Loucy (cell line): ENCODE data around the gene SLF2.
"Not testable (repeated sequence)": the region's sequence is repeated elsewhere in the genome, so short reads cannot be mapped to it uniquely, and the experiment has no call there.

Source experiments
- H2AFZ ChIP-seq: fragments of 200-600 bp; sonication (generic); 2 replicates; pipeline ENCODE4 v1.6.0; 2016; ENCODE audit warnings: antibody characterized with exemption, mild to moderate bottlenecking, low read length, moderate library complexity
- H3F3A ChIP-seq: fragments of 200-600 bp; 2 replicates; pipeline ENCODE4 v1.6.0; 2016; ENCODE audit warnings: antibody characterized with exemption, low read depth, mild to moderate bottlenecking
- H3K27me3 ChIP-seq: fragments of 200-600 bp; sonication (generic); 2 replicates; pipeline ENCODE4 v1.6.1; 2014; ENCODE audit warnings: low read length, mild to moderate bottlenecking; ENCODE audit not compliant: insufficient read depth, poor library complexity, severe bottlenecking
- H3K36me3 ChIP-seq: fragments of 200-600 bp; sonication (generic); 2 replicates; pipeline ENCODE4 v1.6.1; 2016; ENCODE audit warnings: low read length; ENCODE audit not compliant: insufficient read depth
- H3K4me1 ChIP-seq: fragments of 200-600 bp; sonication (generic); 2 replicates; pipeline ENCODE4 v1.5.1; 2014; ENCODE audit warnings: low read length, mild to moderate bottlenecking; ENCODE audit not compliant: insufficient read depth, poor library complexity, severe bottlenecking
- H3K4me2 ChIP-seq: fragments of 200-600 bp; sonication (generic); 2 replicates; pipeline ENCODE4 v1.6.0; 2014; ENCODE audit warnings: antibody characterized with exemption, low read length, low read depth, mild to moderate bottlenecking; ENCODE audit not compliant: poor library complexity, severe bottlenecking
- H3K4me3 ChIP-seq: fragments of 200-600 bp; sonication (generic); 2 replicates; pipeline ENCODE4 v1.5.1; 2014; ENCODE audit warnings: low read length, mild to moderate bottlenecking, mixed read lengths; ENCODE audit not compliant: poor library complexity, severe bottlenecking
- H3K79me2 ChIP-seq: fragments of 200-600 bp; sonication (generic); 2 replicates; pipeline ENCODE4 v1.6.1; 2014; ENCODE audit warnings: low read length; ENCODE audit not compliant: insufficient read depth
- H3K9ac ChIP-seq: fragments of 200-600 bp; sonication (generic); 2 replicates; pipeline ENCODE4 v1.6.0; 2014; ENCODE audit warnings: mild to moderate bottlenecking, low read depth, low read length, moderate library complexity; ENCODE audit not compliant: poor library complexity, severe bottlenecking
- H3K9me2 ChIP-seq: fragments of 200-600 bp; sonication (generic); replicated peaks from 2 replicates; pipeline ENCODE4 v1.6.1; 2016; ENCODE audit warnings: low read depth, low read length, mixed read lengths
- H3K9me3 ChIP-seq: fragments of 200-600 bp; sonication (generic); 2 replicates; pipeline ENCODE4 v1.6.1; 2014; ENCODE audit warnings: mild to moderate bottlenecking, antibody characterized with exemption, low read length, low read depth; ENCODE audit not compliant: insufficient read depth
- H4K20me1 ChIP-seq: fragments of 200-600 bp; sonication (generic); 2 replicates; pipeline ENCODE4 v1.6.0; 2014; ENCODE audit warnings: antibody characterized with exemption, low read length, mild to moderate bottlenecking; ENCODE audit not compliant: insufficient read depth, poor library complexity, severe bottlenecking
- CTCF ChIP-seq: fragments of 200-600 bp; sonication (generic); conservative IDR thresholded peaks from 2 replicates; pipeline ENCODE4 v1.5.1; 2014; ENCODE audit warnings: mild to moderate bottlenecking, antibody characterized with exemption, low read length
- EZH2phosphoT487 ChIP-seq: fragments of 200-600 bp; IDR thresholded peaks from 2 replicates; pipeline ENCODE4 v1.6.1; 2018; ENCODE audit warnings: antibody characterized with exemption, mild to moderate bottlenecking, moderate library complexity, borderline replicate concordance

The SLF2 gene

GRCh38 chr10:100972904-100973535 is 60.3 kb downstream of the SLF2 start:
- no peaks in the 10 kb centered on the region for H3F3A ChIP-seq
- peaks cover 2% of the 10 kb centered on the region for H3K4me1 ChIP-seq
- no peak overlapping the region for H2AFZ ChIP-seq
- TF ChIP-seq EZH2phosphoT487 (no peak), CTCF (no peak)
- H3K9ac ChIP-seq: no peak overlapping the region
- no peaks in the 10 kb centered on the region for H3K36me3 ChIP-seq
- no peaks in the 10 kb centered on the region for H3K79me2 ChIP-seq
- no peaks in the 10 kb centered on the region for H3K9me2 ChIP-seq
- no peaks in the 10 kb centered on the region for H3K9me3 ChIP-seq
- no peaks in the 10 kb centered on the region for H3K27me3 ChIP-seq
- no peak overlapping the region for H3K4me3 ChIP-seq
- H3K4me2 ChIP-seq: no peak overlapping the region
- no peaks in the 10 kb centered on the region for H4K20me1 ChIP-seq

DNA sequence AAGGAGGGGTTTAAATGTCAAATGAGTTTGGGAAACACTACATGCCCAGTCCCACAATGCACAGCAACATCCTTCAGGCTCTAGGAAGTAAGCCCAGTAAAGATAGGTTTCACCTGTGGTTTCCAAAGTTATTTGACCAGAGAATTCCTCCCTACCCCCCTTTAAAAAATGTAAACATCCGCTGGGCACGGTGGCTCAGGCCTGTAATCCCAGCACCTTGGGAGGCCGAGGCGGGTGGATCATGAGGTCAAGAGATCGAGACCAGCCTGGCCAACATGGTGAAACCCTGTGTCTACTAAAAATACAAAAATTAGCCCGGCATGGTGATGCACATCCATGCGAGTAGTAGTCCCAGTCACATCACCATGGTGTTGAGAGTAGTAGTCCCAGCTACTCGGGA is 62.6 kb downstream of the SLF2 start:
- not testable (repeated sequence) for H3K9me2 ChIP-seq, H3K9ac ChIP-seq, H2AFZ ChIP-seq, H3K79me2 ChIP-seq, H3K9me3 ChIP-seq, H3F3A ChIP-seq, H3K4me1 ChIP-seq, H3K4me2 ChIP-seq, H3K36me3 ChIP-seq, H3K4me3 ChIP-seq, H4K20me1 ChIP-seq, H3K27me3 ChIP-seq

DNA sequence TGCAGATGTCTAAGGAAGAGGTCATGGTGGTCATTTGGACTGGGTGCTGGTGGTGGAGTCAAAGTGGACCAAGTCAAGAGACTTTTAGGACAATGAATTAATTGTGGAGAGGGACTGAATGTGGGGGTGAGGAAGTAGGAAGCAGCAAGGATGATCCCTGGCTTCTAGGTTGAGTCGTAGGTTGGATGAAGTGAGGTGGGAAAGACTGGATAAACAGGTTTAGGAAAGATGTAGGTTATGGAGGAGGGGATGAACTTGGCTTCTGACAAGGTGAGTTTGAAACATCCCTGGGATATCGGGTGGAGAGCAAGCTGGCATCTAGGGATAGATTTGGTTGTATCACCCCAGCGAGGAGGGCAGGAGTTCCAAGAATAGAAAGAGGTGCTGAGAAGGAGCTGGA is 64.1 kb downstream of the SLF2 start:
- H3F3A ChIP-seq: no peaks in the 10 kb centered on the region
- no peak overlapping the region for H3K9ac ChIP-seq
- H3K9me3 ChIP-seq: no peaks in the 10 kb centered on the region
- no peaks in the 10 kb centered on the region for H3K36me3 ChIP-seq
- H3K9me2 ChIP-seq: no peaks in the 10 kb centered on the region
- H2AFZ ChIP-seq: no peak overlapping the region
- no peak overlapping the region for H3K4me3 ChIP-seq
- H4K20me1 ChIP-seq: no peaks in the 10 kb centered on the region
- no peaks in the 10 kb centered on the region for H3K27me3 ChIP-seq
- H3K4me1 ChIP-seq: no peaks in the 10 kb centered on the region
- TF ChIP-seq EZH2phosphoT487: no peak
- TF ChIP-seq CTCF: no peak
- H3K4me2 ChIP-seq: no peak overlapping the region
- H3K79me2 ChIP-seq: no peaks in the 10 kb centered on the region

- TF ChIP-seq CTCF: no peak
- no peak for TF ChIP-seq EZH2phosphoT487
Measured at GRCh38 chr10:100977436-100977835, 64.7 kb downstream of the SLF2 start.

More at GRCh38 chr10:100977436-100977835, 64.7 kb downstream of the SLF2 start:
- Histone ChIP-seq H3K27me3 (no peaks in the 10 kb centered on the region), H3F3A (no peaks in the 10 kb centered on the region), H3K9me2 (no peaks in the 10 kb centered on the region), H3K4me3 (no peak overlapping the region), H3K36me3 (no peaks in the 10 kb centered on the region), H3K4me1 (no peaks in the 10 kb centered on the region), H3K9ac (no peak overlapping the region), H3K4me2 (no peak overlapping the region), H3K79me2 (no peaks in the 10 kb centered on the region), H3K9me3 (no peaks in the 10 kb centered on the region), H4K20me1 (no peaks in the 10 kb centered on the region), H2AFZ (no peak overlapping the region)
